Measurements from ENCODE around the gene NLGN4Y.

Gene NLGN4Y

DNA sequence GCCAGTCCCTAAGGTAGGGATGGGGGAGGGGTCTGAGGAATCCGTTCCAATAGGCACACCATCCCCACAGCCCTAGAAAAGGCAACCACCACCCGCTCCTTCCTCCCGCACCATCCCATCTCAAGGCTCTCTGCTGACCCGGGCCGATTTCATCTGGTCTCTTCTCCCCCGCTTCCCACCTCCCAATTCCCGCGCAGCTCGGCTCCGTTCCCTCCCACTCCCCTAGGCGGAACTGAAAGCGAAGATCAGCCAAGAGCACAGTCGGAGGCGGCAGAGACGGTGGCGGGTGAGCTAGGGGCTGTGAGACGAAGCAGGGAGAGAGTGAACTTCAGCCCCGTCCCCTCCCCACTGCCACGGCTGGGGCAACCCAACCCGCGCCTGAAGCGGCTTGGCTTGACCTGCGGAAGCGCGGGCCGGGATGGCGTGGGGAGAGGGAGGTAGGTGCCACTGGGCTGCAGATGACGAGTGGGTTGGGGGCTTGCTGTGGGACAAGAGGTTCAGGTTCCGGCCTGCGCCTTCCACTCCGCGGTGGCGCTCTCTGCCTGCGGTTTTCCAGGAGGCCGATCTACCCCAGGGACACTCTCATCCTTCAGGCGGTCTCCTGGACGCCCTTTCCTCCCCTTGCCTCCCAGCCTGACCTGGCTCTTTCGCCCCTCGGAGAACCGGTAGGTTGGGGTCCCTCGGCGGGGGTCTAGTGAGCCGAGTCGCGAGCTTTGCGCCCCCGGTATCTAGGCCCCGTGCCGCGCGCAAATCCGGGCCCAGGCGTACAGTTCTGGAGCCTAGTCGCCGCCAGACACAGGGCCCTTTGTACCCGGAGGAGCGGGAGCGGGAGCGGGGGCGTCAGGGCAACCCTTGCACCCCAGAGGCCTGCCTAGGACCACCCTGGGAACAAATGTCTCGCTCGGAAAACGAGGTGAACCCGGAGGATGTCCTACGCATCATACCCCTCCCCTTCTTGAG, at the start of gene NLGN4Y:
Gene NLGN4Y (plus strand): TSS at position 258 of the 960 bp plus-strand sequence. CDS start 97,591 bp downstream, outside the sequence.
- DNase-seq (ENCODE audit: low spot score): no peak

DNA sequence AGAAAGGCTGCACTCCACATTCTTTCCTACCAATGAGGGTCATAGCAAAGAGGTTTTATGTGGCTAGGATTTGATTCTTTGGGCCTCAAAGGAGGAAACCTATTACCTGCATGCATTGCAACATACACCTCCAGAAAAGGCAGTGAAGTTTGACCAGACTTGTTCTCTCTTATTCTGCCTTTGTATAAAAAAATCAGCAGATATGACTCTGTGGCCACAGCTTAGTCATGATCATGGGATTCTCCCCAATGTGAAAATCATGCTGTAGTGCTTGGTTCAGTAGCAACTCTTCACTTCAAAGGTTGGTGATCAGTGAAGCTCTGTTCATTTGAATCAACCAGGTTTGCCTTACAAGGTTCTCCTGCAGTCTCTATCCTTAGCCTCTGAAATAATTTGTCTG, 38.4 kb upstream of the NLGN4Y start:
- DNase-seq (ENCODE audit: low spot score): no peak

DNA sequence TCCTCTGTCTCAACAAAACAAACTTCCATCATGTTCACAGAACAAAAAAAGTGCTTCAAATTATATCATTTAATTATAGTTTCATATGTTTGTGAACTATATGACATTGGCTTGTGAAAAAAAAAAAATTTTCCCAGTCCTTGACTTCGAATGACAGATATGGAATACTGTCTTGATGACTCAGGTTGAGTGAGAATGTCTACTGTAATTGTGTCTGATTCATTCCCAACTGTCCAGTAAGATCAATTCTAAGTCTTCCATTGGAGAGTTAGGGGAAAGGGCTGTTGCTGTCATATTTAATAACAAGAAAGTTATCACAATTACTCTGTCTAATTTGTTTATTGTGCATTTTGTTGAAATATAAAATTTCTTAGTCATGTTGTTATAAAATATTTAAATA, 34.1 kb upstream of the NLGN4Y start:
- DNase-seq (ENCODE audit: low spot score): no peak

DNA sequence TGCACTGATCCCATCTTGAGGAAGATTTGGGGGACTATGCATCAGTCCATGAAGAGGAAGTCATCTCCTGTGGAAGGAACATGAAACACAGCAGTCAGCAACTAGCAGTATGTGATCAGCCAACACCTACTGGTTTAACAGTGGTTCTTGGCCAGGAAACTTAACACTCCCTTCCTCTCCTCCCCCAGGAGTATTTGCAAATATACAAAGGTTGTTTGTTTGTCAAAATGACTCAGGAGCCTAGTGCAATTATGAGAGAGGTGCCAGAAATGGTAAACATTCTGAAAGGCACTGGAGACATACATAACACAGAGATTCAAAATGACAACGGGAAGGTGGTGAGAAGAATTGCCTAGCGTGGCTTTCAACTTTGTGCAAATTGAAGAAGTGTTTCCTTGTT, 26.3 kb upstream of the NLGN4Y start:
- no peak for DNase-seq (ENCODE audit: low spot score)

DNA sequence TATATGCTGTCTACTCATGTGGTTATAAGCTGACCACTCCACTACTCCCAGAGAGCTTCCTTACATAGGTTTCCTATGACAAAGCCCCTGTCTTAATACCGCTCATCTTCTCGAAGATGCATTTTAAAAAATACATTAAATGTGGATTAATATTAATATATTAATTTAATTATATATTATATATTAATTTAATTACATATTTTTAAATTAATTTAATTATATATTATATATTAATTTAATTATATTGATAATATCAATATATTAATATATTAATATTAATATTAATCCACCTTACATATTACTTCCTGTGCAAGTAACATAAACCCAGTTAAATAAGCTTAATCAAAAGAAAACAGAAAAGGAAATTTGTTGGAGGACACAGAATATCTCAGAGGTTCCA, 19.7 kb upstream of the NLGN4Y start:
- DNase-seq (ENCODE audit: low spot score): no peak

DNA sequence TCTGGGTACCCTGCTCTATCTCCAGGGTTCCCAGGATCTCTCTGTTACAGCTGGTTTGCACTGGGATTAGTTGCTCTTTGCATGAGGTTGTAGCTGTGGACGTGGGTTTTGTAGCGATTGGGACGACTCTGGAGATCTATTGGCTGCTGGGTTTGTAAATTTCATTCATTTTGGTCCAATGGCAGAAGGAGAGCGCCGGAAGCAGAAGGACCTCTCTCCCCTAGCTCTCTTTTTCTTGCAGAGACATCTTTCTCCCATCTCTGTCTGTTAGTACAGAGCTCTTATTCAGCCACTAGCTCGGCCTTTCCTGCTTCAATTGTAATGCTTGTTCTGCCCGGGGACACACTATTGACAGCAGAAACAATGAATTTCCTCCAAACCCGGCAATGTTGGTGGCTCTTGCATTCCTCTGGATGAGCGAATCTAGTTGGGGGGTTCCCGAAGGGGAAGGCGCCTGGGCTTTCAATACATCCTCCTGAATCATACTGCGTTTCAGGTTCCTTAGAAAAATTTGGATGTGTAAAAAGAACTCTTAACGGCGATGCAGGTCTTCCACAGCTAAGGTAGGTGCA, 1.9 kb upstream of the NLGN4Y start:
- no peak for DNase-seq (ENCODE audit: low spot score)

DNA sequence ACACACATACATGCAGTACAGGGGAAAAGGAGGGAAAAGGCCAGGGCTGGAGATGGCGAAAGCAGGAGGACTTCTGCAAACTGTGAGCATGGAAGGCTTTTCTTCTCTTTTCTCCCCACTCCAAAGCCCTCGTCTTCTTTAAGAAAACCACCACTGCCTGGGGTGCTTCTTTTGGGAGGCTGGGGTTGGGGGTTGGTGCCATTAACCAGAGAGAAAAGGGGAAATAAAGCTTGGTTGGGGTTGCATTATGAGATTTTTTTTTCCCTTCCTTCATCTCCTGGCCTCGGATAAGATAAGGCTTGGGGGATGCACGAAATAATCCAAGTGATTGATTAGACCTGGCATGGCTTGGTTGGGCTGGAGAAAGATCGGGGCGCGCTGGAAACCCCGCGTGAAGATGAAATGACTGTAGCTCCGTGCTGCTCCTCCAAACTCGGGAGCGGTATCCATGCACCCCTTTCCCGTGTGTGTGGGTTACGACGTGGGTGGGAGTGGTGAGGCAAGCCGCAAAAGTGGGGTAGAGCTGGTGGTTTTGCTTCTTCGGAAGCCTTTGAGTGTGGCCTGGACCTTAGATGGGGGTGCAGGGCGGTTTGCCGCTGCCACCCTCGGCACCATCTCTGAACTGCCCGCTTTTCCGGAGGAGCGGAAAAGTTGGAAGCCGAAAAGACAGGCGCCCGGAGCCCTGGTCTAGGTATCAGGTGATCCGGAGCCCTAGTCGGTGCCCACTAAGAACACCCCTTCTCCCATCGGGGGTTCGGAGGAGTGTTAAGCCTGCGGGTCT, 648 bp upstream of the NLGN4Y start:
- DNase-seq (ENCODE audit: low spot score): no peak

DNA sequence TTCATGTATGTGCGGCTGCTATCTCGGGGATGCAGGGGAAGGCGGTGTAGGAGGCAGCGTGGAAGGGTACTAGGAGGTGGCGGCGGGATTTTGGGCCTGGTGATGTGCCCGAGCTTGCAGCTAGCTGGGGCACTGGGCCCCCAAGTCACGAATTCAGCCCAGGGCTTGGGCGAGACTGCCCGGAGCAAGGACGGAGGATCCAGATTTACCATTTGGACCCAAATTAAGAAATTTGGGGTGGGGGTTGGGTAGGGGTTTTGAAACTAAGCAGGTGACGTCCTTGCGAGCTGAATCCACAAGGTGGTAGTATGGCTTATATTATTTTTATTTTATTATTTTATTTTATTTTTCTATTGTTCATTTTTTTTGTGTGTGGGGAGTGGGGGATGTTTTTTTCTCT, 986 bp downstream of the NLGN4Y start:
- DNase-seq (ENCODE audit: low spot score): no peak

DNA sequence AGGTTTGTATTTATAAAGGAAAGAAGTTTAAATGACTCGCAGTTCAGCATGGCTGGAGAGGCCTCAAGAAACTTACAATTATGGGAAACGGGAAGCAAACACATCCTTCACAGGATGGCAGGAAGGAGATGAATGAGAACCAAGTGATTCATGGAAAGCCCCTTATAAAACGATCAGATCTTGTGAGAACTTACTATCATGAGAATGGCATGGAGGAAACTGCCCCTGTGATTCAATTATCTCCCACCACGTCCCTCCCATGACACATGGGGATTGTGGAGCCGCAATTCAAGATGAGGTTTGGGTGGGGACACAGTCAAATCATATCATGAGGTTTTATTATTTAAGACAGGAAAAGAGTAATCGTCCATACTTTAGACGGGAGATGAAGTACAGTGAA, 4.0 kb downstream of the NLGN4Y start:
- DNase-seq (ENCODE audit: low spot score): no peak

DNA sequence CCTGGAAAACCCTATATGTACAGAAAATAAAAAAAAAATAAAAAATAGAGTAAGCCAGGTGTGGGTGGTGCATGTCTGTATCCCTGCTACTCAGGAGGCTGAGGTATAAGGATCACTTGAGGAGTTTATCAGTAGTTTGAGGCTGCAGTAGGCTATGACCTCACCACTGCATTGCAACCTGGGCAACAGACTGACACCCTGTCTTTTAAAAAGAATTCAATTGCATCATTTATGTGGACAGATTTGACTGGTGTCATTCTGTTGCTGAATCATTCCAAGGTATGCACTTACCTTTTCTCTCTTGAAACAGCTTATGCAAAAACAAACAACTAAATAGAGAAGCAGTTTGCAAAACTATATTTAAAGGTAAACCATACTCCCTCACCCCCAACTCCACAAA, 12.4 kb downstream of the NLGN4Y start:
- DNase-seq (ENCODE audit: low spot score): no peak

DNA sequence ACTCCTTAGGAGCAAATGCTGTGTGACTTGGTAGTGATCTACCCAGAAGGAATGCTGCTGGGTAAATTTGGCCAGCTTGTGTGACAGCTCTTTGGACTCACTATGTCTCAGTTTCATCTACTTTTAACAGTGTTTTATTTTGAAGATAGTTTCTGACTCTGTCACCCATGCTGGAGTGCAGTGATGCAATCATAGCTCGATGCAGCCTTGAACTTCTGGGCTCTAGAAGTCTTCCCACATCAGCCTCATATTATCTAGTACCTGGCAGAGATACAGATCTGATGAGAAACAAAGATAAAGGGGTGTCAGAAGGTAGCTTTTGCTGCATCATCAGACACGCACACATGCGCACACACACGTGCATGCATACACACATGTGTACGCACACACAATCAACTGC, 19.2 kb downstream of the NLGN4Y start:
- DNase-seq (ENCODE audit: low spot score): no peak

DNA sequence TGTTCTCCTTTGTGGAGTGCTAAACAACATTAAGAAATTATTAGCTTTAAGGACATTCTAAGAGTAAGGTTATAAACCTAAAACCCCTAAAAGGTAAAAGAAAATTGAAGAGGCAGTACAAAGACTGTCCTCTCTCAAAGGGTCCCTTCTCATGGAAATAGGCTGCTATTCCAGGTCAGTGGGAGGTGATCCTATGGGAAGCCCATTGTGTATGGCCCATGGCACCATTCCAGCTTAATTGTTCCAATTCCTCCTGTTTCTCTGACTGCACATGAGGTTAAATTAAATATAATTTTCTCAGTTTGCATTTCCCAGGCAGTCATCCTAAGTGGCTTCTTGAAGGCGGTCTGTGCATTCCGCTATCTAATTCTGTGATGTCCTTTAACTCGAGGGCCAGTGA, 57.0 kb downstream of the NLGN4Y start:
- no peak for DNase-seq (ENCODE audit: low spot score)

DNA sequence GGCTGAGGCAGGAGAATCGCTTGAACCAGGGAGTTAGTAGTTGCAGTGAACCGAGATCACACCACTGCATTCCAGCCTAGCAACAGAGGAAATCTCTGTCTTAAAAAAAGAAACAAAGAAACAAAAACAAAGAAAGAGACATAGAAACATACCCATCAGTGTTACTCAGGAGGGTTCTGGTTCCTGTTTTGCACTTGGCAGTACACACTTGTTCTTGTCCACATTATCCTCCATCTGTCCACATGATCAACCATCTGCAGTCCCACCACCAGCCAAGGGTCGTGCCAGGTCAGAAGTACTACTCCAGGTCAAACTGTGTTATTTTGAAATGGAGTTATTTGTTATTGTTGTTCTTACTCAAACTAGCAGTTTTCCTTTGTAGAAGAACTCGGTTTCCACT, 62.4 kb downstream of the NLGN4Y start:
- no peak for DNase-seq (ENCODE audit: low spot score)

DNA sequence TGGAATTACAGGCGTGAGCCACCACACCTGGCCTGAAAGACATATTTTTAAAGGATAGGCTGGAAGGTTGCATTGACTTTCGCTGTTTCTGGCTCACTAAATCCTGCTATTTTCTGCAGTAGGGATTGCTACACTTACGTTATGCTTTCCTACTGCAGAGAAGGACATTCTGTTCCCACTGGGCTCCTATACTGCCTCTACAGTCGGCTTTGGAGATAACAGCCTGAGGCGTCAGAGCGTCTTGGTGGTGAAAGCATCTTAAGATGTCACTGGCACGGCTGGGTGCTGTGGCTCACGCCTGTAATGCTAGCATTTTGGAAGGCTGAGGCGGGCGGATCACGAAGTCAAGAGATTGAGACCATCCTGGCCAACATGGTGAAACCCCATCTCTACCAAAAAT, 77.0 kb downstream of the NLGN4Y start:
- DNase-seq (ENCODE audit: low spot score): no peak

DNA sequence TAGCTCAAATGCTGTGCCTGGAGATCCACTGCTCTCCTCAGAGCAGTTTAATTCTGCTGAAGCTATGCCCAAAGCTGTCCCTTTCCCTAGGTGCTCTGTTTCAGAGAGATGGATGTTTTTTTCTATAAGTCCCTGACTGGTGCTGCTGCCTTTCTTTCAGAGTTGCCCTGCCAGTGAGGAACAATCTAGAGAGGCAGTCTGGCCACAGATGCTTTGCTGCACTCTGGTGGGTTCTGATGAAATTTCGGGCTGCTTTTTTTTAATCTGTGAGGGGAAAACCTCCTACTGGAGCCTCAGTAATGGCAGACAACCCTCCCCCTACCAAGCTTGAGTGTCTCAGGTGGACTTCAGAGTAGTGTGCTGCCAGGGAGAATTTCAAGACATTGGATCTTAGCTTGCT, 93.3 kb downstream of the NLGN4Y start:
- no peak for DNase-seq (ENCODE audit: low spot score)

DNA sequence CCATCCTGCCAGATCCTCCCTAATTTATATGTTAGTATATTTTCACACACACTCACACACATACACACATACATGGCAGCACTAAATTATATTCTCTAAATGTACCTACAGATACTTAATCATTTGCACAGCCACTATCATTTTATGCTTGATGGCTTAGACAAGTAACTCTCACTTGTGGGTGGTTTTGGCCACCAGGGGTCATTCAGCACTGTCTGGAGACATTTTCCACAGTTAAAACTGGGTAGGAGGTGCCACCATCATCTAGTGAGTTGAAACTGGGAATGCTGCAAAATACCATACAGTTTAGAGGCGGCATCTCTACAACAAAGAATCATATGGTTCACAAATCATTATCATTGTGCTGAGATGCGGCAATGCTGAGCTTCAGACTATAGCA, 94.2 kb downstream of the NLGN4Y start:
- no peak for DNase-seq (ENCODE audit: low spot score)

DNA sequence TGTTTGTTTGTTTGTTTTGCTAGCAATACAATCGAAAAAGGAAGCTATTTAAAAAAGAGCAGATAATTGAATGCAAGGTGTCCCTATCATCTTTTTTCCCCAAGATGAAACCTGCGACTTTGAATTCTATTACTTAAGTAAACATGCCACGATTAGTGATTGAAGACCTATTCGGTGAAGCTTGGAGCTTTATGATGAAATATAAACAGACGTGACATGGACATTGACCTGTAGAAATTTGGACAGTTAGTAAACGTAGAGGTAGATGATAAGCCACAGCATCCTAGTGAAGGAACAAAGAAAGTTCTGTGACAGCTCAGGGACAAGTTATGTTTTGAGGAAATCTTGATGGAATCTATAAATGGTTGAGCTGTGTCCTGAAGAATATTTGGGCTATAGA, 103.9 kb downstream of the NLGN4Y start:
- no peak for DNase-seq (ENCODE audit: low spot score)

DNA sequence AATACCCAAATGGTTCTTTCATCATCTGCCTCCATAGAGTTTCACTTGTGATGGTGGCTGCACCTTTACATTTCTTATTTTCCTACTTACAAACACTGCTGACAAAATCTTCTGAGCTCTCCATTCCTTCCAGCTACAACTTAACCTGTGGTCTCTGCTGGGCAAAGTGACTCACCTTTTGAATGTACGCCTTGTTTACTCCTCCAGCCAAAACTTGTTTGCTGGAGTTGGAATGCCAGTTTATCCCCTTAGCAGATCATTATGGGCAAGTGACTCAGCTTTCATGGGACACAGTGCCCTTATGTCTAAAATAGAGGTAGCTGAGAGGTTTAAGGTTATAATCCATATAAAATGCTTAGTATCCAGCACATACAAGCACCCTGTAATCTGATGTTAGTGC, 107.3 kb downstream of the NLGN4Y start:
- no peak for DNase-seq (ENCODE audit: low spot score)

DNA sequence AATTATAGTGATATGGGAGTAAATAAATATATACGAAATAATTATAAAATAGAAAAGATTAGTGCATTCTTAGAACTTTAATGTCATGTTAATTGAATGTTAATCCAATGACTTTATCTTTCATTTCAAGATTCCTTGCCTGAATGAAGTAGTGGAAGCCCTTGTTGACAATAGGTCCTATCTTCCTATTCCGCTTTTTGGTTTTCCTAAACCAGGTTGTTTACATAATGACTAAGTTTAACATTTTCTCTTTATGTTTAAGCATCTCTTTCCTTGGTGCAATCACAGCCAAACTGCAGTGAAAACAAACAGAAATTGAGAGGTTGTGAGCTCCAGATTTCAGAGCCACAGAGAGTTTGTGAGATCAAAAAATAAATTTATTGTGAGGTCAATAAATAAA, 109.4 kb downstream of the NLGN4Y start:
- no peak for DNase-seq (ENCODE audit: low spot score)

DNA sequence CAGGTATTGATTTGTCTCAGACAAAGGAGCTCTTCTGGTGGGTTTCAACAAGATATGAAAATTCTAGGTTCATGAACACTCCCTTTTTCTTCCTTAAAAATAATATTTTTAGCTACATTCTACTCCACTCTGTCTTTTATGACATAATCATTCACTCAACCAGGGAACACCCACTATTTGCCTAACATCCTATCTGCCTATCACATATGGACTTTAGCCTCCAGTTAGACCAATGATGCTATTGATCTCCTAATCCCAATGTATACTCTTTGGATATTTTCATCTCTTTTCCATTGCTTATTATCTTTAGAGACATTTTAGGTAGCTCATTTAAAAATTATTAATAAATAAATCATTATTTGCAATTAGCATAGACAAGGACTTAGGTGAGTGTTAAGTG, 110.6 kb downstream of the NLGN4Y start:
- DNase-seq (ENCODE audit: low spot score): no peak

DNA sequence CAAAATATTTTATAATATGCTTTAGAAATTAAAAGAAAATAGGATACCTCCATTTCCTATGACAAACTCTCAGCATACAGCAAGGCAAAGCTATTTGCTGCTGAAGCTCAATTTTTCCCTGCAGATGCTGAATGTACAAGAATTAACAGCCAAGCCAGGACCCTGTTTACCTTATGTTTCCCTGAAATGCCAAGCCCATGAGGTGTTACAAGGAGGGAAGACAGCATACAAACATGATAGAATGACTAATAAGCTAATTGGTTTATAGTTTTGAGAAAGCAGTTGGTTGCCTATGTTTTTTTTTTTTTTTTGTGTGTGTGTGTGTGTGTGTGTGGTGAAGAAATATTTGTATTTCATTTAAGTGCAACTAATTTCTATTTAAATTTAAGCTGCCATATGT, 113.2 kb downstream of the NLGN4Y start:
- no peak for DNase-seq (ENCODE audit: low spot score)

DNA sequence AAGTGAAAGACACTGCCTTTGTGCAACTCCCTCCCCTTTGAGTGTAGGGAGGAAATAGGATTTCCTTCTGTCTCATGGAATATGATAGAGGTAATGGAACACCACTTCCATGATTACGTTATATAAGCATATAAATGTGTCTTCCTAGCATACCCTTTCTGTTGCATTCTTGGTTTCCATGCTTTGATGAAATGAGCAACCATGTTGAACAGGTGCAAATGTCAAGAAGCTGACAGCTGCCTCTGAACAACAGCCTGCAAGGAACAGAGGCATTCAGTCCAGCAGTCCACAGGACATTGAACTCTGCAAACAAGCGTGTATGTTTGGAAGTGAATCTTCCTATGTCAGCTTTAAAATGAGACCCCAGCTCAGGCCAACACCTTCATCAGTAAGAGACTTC, 117.5 kb downstream of the NLGN4Y start:
- no peak for DNase-seq (ENCODE audit: low spot score)

Measured in CD4-positive, alpha-beta T cell treated with Interleukin-6 at 100 ng/mL for 8 hours (primary cell).